HG02840 (cell line): ENCODE measurements around the gene DTNB.
A peak's percentile ranks its signal among the peaks of the same experiment; 100 is the strongest.
"Not testable (repeated sequence)": the region's sequence is repeated elsewhere in the genome, so short reads cannot be mapped to it uniquely, and the experiment has no call there.

Experiments used
- ATAC-seq: cut with Tn5 transposase; IDR thresholded peaks from one replicate; pipeline ENCODE4 v1.9.1; 2021; ENCODE audit warnings: mild to moderate bottlenecking, moderate library complexity, moderate number of reproducible peaks; ENCODE audit not compliant: unreplicated experiment, low FRiP score

The DTNB gene

DNA sequence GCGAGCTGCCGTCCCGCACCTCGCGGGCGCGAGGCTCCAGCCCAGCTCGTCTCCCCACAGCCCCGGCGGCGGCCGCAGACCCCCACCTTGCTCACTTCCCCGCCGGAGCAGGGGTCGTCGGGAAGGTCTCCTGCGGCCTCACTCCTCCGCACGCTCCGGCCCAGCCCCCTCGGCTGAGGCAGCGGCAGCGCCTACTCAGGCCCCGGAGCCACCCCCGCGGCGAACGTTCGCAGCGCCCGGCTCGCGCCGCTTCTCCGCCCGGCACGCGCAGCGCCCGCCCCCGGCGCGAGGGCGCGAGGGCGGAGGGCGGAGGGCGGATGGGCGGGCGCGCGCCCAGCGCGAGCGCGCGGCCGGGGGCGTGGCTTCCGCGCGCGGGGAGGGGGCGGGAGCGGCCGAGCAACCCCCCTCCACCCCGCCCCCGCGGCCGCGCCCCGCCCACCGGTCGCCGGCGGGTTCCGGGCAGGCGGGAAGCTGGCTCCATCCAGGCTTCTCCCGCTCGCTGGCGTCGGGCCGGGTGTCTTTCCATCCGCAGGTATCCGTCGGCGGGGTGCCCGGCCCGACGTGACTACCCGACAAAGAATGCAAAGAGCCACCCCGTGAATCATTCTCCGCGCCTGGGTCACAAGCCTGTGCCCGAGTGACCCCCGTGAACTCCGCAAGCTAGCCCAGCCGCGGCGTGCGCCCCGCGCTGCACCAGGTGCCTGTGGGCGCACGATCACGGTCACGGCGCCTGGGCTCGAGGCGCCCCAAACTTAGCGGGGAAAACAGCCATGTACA lies at the start of gene DTNB:
Gene DTNB (minus strand): TSS at position 278 of the 777 bp plus-strand sequence. CDS start 20,917 bp downstream, outside the sequence.
- ATAC-seq: peak; percentile 59

DNA sequence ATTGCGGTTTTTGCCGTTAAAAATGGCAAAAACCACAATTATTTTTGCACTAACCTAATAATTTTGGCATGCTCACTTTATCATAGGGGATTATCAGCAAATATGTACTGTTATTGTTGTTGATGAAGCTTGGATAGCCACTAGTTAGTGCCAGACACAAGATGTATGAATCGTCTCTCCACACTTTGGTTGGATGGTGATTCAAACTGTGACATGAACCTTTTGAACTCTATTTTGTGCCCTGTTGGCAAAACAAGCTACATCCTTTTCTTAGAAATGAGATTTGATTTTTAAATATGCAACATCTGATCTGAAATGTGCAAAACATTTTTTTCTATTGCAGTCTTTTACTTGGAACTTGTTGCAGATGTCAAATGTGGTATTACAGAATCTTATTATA lies 48.8 kb upstream of the DTNB start:
- ATAC-seq: no peak

DNA sequence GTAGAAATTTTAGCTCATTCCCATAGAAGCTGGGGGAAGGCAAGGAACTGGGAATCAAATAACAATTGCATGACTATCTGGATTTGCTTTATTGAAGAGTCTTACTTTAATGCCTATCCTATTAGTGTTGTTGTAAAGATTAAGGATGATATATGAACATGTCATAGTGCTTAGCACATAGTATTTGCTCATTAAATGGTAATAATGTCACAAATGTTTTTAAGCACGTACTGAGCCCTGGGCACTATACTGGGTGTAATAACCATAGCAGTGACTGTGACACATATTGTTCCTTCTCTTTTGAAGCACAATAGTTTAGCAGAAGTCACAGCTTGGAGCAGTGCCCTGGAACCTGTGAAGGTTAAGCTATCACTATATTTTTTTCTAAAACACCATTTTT lies 47.2 kb upstream of the DTNB start:
- no peak for ATAC-seq

DNA sequence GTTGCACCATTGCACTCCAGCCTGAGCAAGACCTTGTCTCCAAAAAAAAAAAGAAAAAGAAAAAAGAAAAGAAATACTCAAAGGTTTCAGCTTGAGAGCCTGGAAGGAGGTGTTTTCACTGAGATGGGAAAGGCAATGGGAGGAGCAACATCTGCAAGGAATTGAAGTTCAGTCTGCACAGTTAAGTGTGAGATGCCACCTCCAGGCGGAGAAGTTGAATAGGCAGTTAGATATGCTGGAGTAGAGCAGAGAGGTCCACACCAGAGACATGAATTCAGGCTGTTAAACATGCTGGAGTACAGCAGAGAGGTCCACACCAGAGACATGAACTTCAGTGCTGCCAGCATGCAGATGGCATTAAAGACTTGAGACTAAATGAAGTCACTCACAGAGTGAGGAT lies 41.4 kb upstream of the DTNB start:
- no peak for ATAC-seq

DNA sequence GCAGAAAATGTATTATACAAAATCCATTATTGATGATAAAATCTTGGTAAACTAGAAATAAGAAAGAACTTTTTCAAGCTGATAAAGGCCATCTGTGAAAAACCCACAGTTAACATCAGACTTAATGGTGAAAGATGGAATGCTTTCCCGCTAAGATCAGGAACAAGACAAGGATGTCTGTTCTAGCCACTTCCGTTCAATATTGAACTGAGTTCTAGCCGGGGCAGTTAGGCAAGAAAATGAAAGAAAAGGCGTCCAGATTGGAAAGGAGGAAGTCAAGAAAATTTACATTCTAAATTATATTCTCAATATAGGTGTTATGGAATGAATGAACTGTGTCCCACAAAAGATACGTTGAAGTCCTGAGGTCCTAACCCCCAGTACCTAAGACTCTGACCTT lies 39.1 kb upstream of the DTNB start:
- no peak for ATAC-seq

DNA sequence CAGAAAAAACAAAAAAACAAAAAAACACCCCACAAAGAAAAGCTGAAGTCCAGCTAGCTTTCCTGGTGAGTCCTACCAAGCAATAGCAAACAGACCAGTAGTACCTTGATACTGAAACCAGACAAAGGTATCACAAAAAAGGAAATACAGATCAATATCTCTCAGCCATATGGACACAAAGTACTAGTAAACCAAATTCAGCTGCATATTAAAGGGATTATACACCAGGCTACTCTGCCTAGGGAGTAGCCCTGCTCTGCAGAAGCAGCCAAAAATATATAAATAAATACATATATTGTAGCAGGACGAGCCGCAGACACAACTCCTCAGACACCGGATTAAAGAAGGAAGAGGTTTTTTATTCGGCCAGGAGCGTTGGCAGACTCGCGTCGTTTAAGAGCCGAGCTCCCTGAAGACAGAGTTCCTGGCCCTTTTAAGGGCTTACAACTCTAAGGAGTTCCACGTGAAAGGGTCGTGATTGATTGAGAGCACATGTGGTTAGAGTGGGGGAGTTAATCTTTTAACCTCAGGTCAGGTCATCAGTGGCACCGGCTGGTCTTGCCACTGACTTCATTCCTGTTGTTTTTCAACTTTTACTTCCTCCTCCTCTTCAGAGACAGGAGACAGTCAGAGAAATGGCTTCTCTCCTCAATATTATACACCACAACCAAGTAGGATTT lies 38.4 kb upstream of the DTNB start:
- ATAC-seq: no peak

DNA sequence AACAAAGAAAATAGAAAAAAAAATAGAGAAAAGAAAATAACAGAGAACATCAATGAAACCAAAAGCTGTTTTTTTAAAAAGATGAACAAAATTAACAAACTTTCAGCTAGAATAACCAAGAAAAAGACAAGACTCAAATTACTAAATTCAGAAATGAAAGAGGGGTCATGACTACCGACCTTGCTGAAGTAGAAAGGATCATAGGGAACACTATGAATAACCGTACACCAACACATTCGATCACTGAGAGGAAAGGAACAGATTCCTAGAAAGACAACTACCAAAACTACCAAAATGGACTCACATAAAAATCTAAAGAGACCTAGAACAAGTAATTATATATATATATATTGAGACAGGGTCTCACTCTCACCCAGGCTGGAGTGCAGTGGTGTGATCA lies 37.4 kb upstream of the DTNB start:
- ATAC-seq: no peak

DNA sequence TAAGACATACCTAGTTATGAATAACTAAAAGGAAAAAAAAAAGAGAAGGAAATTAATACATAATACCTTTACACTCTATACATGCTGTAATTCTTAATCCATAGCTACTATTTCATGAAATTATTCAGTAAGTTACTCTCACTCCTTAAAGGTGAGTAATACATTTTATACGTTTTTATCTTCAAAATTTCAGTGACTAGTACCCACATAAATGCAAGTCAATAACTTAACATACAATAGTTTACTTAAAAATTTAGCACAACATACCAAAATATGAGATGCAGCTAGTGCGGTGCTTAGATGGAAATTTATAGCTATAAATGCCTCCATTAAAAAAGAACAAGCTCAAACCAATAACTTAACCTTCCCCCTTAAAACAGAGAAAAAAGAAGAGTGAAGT lies 36.0 kb upstream of the DTNB start:
- no peak for ATAC-seq

DNA sequence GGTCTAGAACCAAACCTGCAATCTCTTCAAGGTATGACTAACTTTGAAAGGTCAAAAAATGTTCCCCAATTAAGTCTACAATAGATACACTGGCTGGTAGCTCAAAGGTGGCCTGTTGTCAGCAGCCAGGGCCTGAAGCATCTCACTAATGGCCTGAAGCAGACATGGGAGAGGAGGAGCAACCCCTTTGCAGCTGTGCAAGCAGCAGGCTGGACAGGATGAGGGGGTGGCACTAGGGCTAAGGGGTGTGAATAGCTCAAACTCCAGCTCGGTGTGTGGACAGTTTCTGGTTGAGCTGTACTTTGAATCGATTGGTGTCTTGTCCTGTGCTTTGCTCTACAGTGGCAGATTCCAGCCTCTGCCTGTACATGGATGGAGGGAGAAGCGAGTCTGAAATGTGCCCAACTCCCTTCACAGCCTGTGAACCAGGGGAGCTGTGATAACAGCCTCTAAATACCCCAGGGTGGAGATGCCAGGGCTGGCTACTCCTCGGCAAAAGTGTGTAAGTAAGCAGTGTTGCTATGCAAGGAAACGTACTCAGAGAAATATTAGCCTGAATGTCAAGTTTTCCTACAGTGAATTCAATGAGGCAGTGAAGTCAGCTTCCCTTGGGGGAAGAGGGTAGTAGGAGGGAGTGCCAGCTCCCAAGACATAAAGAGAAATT lies 34.7 kb upstream of the DTNB start:
- ATAC-seq: no peak

DNA sequence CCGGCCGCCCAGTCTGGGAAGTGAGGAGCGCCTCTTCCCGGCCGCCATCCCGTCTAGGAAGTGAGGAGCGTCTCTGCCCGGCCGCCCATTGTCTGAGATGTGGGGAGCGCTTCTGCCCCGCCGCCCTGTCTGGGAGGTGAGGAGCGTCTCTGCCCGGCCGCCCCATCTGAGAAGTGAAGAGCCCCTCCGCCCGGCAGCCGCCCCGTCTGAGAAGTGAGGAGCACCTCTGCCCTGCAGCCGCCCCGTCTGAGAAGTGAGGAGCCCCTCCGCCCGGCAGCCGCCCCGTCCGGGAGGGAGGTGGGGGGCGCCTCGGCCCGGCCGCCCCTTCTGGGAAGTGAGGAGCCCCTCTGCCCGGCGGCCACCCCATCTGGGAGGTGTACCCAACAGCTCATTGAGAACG lies 32.2 kb upstream of the DTNB start:
- not testable (repeated sequence) for ATAC-seq

DNA sequence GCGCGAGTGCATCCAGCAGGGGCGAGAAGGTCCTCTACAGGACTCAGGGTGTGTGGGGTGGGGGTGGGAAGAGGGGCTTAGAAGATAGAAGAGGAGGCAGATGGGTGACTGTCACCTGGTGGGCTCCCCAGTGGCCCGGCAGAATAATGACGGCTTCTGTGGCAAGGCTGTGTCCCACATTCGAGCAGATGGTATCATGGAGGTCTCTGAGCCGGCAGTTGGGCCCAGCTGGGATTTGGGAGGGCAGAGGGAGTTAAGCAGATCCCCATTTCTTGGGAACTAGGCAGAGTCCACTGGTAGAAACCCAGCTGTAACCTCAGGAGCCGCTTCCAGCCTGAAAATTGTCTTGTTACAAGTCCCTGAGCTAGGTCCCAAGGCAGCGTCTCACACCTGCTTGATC lies 28.4 kb upstream of the DTNB start:
- no peak for ATAC-seq

DNA sequence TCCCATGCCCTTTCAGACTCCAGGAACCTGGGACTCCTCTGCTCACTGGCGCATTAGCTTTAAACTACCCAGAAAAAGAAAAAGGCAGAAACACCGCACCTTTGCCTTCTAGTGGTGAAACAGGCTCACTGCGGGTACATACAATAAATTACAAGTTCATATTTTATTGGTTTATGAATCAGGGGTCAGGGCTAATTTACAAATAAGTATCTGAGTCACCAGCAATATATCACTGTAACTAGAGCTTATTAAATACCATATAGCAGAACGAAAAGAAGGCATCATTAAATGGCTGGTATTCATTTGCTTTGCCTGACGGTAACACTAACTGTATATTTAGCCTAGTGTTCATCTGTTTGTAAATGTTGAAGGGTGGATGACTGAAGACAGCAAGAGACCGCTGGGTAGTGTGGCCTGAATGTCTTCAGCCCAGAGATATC lies 26.9 kb upstream of the DTNB start:
- no peak for ATAC-seq

DNA sequence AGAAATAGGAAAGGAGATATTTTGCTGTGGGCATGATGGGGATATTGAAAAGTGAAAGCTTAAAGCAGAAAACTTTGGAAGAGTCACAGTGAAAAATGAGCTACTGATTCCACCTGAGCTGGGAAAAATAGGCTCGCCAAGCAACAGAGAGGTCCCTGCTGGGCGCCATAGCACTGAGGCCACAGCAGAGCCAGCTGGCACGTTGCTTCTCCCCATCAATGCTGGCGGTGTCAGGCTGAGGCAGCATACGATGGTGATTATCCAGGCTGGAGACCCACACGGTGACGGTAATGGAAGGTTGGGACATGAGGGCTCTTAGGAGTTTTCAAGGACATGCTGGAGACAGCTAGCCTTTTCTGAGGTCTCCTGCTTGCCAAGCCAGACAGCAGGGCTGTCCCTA lies 25.8 kb upstream of the DTNB start:
- ATAC-seq: no peak

DNA sequence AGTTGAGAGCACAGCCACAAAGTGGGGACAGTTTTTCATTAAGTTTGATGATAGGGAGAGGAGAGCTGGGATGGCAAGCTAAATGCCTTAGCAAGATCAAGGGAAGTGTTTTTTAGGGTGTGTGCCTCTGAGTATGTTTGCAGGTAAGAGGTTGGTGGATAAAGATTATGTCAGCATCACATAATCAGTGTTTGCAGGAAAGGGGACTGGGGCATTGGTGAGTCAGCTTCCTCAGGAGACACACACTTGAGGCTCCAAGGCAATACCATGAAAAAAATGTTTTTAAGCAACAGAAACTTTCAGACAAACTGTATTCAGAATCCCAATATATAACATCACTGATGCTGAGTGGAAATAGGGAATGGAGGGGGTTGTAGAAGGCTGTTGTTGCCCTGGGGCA lies 25.4 kb upstream of the DTNB start:
- ATAC-seq: no peak

DNA sequence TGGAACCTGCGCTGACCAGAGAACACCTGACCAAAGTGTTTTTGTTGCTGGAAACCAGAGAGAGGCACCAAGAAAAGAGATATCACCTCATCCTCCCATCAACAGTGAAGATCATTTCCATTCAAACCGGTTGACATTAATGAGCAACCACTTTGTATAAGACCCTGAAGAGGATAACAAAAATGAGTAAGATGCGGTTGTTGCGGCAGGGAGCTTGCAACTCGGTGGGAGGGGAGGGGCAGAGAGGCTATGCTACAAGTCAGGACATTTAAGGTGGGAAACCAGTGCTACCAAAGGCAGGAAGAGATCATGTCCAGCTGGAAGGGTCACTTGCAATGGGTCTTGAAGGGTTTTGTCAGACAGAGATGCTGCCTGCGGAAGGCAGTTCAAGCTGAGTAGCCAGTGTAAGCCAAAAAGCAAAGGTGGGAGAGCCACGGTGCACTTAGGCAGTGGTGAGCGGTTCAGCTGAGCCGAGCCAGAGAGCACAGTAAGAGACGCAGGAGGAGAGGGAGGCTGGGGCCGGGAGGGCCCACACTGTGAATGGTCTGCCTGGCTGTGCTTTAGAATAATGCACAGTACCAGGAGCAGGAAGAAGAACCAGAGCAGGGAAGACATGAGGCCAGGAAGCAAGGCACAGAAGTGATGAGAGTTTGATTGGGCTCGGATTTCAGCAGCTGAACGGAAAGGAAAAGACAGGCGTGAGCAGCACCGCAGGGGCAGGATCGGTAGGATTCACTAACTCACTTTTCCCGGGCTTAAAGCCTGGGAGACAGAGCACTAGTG lies 24.4 kb upstream of the DTNB start:
- no peak for ATAC-seq

DNA sequence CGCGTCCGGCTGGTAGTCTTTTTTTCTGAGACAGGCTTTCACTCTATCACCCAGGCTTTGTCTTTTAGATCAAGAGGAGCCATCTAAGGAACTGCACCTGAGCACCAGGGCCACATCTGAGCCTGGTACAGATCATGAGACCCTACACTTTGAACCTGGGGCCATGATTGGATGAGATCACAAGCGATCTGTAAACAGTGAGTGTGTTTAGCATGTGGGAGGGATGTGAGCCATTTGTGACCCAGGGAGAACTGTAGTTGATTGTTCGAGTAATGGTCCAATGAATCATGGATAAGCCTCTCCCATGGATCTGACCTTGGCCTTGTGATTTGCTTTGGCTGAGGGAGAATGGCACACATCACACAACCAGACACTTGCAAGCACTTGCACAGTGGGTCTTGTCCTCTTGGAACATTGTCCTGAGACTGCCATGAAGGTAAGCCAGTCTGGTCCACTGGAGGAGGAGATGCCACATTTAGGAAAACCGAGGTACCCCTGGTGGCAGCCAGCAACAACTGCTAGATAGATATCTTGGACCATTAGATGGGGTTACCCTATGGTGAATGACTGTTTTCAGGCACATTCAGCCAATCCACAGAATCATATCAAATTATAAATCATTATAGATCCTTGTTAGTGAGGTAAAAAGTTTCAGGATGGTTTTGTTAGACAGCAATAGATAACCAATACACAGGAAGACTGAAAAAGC lies 19.5 kb upstream of the DTNB start:
- no peak for ATAC-seq

DNA sequence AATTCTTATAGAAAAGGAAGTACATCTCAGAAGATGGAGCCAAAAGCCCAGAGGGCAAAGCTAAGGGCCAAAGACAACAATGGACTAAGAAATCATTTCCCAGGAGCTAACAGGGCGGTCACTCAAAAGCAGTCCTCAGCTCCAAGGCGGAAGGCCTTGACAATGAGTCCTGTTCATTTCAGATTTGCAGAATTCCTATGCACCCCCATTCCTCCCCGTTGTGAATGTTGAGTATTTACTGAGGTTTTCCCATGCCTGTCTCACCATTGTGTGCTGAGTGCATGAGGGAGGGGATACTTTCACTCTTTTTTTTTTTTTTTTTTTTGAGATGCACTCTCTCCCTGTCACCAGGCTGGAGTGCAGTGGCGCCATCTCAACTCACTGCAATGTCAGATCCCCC lies 18.8 kb upstream of the DTNB start:
- no peak for ATAC-seq

DNA sequence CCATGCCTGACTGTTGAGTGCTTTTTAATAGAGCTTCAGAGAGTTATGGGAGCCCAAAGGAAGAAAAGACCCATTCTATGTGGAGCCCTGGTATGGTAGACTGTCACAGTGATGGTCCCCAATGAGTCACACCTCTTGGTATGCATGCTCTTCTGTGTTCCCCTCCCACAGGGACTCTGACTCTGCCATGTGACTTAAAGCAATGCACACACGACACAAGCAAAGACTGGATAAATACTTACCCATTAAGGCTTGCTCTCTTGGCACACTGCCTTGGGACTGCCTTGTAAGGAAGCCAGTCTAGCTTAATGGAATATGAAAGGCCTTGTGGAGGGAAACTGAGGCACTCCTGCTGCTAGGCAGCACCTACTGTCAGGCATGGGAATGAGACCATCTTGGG lies 16.7 kb upstream of the DTNB start:
- no peak for ATAC-seq

DNA sequence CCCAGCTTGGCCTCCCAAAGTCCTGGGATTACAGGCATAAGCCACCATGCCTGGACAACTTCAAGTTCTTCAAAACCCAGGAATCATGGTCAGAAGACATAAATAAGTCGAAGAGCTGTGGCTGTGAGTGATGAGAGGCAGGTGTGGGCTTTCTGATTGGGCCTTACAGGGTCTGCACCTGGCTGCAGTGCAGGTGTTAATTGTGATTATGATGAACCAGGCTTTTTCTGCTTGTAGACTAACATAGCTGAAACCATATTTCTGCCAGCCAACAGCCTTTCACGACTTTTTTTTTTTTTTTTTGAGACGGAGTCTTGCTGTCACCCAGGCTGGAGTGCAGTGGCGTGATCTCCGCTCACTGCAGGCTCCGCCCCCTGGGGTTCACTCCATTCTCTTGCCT lies 14.9 kb upstream of the DTNB start:
- no peak for ATAC-seq

DNA sequence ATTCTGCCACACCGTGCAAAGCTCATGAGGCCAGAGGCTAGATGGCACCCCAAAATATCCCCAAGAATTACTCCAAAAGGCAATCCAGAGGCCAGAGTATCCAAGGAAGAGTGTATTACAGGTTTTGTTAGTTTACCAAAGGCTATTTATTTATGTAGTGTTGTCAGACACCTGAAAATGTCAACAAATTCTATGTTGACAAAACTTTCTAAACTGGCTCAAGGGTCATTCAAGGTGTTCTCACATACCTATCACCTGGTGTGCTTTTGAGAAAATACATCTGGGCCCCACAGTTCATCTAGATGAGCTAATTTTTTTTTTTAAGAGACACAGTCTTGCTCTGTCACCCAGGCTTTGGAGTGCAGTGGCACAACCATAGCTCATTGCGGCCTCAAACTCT lies 12.4 kb upstream of the DTNB start:
- no peak for ATAC-seq
